Measurements from ENCODE around the gene HIF1A. TPM values are rescaled to one million over a fixed set of nuclear protein-coding genes. Genes with fewer than 3 reads are reported as not detected.
A peak's percentile ranks its signal among the peaks of the same experiment; 100 is the strongest.

Gene HIF1A
- total RNA-seq, 1 donor from 2014 or later = 137 TPM

DNA sequence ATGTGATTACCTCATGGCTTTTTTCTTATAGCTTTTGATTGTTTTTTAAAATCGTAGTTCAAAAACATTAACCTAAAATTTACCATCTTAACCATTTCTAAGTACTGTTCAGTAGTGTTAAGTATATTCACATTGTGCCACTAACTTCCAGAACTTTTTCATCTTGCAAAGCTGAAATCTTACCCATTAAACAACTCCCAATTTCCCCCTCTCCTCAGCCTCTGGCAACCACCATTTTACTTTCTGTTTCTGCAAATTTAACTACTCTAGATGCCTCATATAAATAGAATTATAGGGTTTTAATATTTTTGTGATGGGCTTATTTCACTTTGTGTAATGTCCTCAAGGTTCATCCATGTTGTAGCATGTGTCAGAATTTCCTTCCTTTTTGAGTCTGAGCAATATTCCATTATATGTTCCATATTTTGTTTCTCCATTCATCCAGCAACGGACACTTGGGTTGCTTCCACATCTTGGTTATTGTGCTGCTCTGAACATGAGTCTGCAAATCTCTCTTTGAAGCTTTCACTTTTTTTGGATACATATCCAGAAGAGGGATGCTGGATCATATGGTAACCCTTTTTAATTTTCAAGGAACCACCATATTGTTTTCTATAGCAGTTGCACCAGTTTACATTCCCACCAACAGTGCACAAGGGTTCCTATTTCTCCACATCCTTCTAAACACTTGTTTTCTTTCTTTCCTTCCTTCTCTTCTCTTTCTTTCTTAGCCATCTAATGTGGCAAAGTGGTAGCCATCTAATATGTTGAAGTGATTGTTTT is 5.0 kb downstream of the HIF1A start:
- Mint-ChIP-seq H3K4me1 (ENCODE audit: low read depth) (peaks cover 38% of the 10 kb centered on the region), H3K27ac (peak overlapping the region; percentile 89), H3K27me3 (no peaks in the 10 kb centered on the region), H3K4me3 (ENCODE audit: low read depth) (no peak overlapping the region), H3K9me3 (ENCODE audit: low read depth) (no peaks in the 10 kb centered on the region), H3K36me3 (ENCODE audit: insufficient read depth) (no peaks in the 10 kb centered on the region)
- DNase-seq (ENCODE audit: low spot score, unreplicated experiment) = no peak
- TF ChIP-seq, protein P1, sequence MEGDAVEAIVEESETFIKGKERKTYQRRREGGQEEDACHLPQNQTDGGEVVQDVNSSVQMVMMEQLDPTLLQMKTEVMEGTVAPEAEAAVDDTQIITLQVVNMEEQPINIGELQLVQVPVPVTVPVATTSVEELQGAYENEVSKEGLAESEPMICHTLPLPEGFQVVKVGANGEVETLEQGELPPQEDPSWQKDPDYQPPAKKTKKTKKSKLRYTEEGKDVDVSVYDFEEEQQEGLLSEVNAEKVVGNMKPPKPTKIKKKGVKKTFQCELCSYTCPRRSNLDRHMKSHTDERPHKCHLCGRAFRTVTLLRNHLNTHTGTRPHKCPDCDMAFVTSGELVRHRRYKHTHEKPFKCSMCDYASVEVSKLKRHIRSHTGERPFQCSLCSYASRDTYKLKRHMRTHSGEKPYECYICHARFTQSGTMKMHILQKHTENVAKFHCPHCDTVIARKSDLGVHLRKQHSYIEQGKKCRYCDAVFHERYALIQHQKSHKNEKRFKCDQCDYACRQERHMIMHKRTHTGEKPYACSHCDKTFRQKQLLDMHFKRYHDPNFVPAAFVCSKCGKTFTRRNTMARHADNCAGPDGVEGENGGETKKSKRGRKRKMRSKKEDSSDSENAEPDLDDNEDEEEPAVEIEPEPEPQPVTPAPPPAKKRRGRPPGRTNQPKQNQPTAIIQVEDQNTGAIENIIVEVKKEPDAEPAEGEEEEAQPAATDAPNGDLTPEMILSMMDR (IDR thresholded peaks at IDR 0.05; ENCODE audit: unreplicated experiment) = no peak

GRCh38 chr14:61701946-61702345 is 6.6 kb downstream of the HIF1A start:
- Mint-ChIP-seq H3K4me3 (ENCODE audit: low read depth) (no peak overlapping the region), H3K9me3 (ENCODE audit: low read depth) (peaks cover 3% of the 10 kb centered on the region), H3K27me3 (no peaks in the 10 kb centered on the region), H3K36me3 (ENCODE audit: insufficient read depth) (peaks cover 3% of the 10 kb centered on the region), H3K27ac (no peak overlapping the region), H3K4me1 (ENCODE audit: low read depth) (peaks cover 35% of the 10 kb centered on the region)
- TF ChIP-seq, protein P1 (IDR thresholded peaks at IDR 0.05; ENCODE audit: unreplicated experiment) = no peak
- no peak for DNase-seq (ENCODE audit: low spot score, unreplicated experiment)

GRCh38 chr14:61703342-61704129 is 8.2 kb downstream of the HIF1A start:
- Mint-ChIP-seq H3K27me3 (no peaks in the 10 kb centered on the region), H3K36me3 (ENCODE audit: insufficient read depth) (peaks cover 4% of the 10 kb centered on the region), H3K27ac (no peak overlapping the region), H3K4me3 (ENCODE audit: low read depth) (no peak overlapping the region), H3K9me3 (ENCODE audit: low read depth) (peaks cover 4% of the 10 kb centered on the region), H3K4me1 (ENCODE audit: low read depth) (peaks cover 21% of the 10 kb centered on the region)
- no peak for DNase-seq (ENCODE audit: low spot score, unreplicated experiment)
- TF ChIP-seq, protein P1 (IDR thresholded peaks at IDR 0.05; ENCODE audit: unreplicated experiment) = no peak

GRCh38 chr14:61704554-61704953 is 9.2 kb downstream of the HIF1A start:
- H3K27me3 Mint-ChIP-seq = no peaks in the 10 kb centered on the region
- DNase-seq (ENCODE audit: low spot score, unreplicated experiment) = no peak
- peaks cover 13% of the 10 kb centered on the region for H3K4me1 Mint-ChIP-seq (ENCODE audit: low read depth)
- TF ChIP-seq, protein P1 (IDR thresholded peaks at IDR 0.05; ENCODE audit: unreplicated experiment) = no peak
- no peak overlapping the region for H3K27ac Mint-ChIP-seq
- peaks cover 4% of the 10 kb centered on the region for H3K9me3 Mint-ChIP-seq (ENCODE audit: low read depth)
- H3K36me3 Mint-ChIP-seq (ENCODE audit: insufficient read depth) = peaks cover 7% of the 10 kb centered on the region
- H3K4me3 Mint-ChIP-seq (ENCODE audit: low read depth) = no peak overlapping the region

GRCh38 chr14:61705017-61705416 is 9.7 kb downstream of the HIF1A start:
- H3K36me3 Mint-ChIP-seq (ENCODE audit: insufficient read depth) = peaks cover 7% of the 10 kb centered on the region
- no peak overlapping the region for H3K4me3 Mint-ChIP-seq (ENCODE audit: low read depth)
- no peak overlapping the region for H3K27ac Mint-ChIP-seq
- H3K27me3 Mint-ChIP-seq = no peaks in the 10 kb centered on the region
- H3K9me3 Mint-ChIP-seq (ENCODE audit: low read depth) = peaks cover 4% of the 10 kb centered on the region
- H3K4me1 Mint-ChIP-seq (ENCODE audit: low read depth) = peaks cover 13% of the 10 kb centered on the region
- TF ChIP-seq, protein P1 (IDR thresholded peaks at IDR 0.05; ENCODE audit: unreplicated experiment) = no peak
- no peak for DNase-seq (ENCODE audit: low spot score, unreplicated experiment)
